ENCODE results near the gene ITSN2. TPM values are rescaled to one million over a fixed set of nuclear protein-coding genes. Genes with fewer than 3 reads are reported as not detected.

ITSN2 gene
- total RNA-seq, 1 experiment from 2014 or later, result 26.5 TPM

- no peaks in the 10 kb centered on the region for H4K20me1 ChIP-seq (ENCODE audit: insufficient read depth)
- RAD21 ChIA-PET (ENCODE audit: low non-redundant PET in 1 of 2, low total read pairs in 2 of 2, uncharacterized antibody in 2 of 2, unreplicated experiment in 2 of 2), result no interaction called here
- H3K9ac ChIP-seq (ENCODE audit: low read length), result no peak overlapping the region
- ATAC-seq (no peak), DNase-seq (ENCODE audit: low read depth, low spot score) (no peak)
- TF ChIP-seq MAX (IDR thresholded peaks at IDR 0.05) (no peak), ZNF274 (IDR thresholded peaks at IDR 0.05; ENCODE audit: low read depth, low read length) (no peak), JUND (IDR thresholded peaks at IDR 0.05) (no peak), FOSL1 (IDR thresholded peaks at IDR 0.05; ENCODE audit: low read depth) (no peak), RAD21 (IDR thresholded peaks at IDR 0.05; ENCODE audit: low read depth) (no peak), ZBTB33 (IDR thresholded peaks at IDR 0.05; ENCODE audit: extremely low read depth, insufficient replicate concordance, low read length) (no peak), POLR2A (IDR thresholded peaks at IDR 0.05; ENCODE audit: borderline replicate concordance, extremely low read depth, insufficient read depth, insufficient read length) (no peak), CEBPB (IDR thresholded peaks at IDR 0.05; ENCODE audit: low read depth) (no peak), TCF7L2 (IDR thresholded peaks at IDR 0.05; ENCODE audit: borderline replicate concordance, extremely low read depth, insufficient read depth, insufficient read length) (no peak)
- H3K4me2 ChIP-seq (ENCODE audit: low read length), result no peak overlapping the region
- no TSS peak for BruUV-seq (replicated peaks)
- no peak overlapping the region for H3K4me3 ChIP-seq (replicated peaks in 1 of 2; ENCODE audit: low read depth in 1 of 2, low read length in 2 of 2)
- intact Hi-C loops (cut with micrococcal nuclease), result loop anchor here (5.0 to 10.0 kb wide), 3 partner anchors 178 to 341 kb away; partner anchors contain the start of gene ATAD2B
- CTCF ChIA-PET, result interaction anchor here (1.3 to 1.4 kb wide), 2 partner anchors 221 to 236 kb away, joined by 3 to 6 read pairs; partner anchors contain the start of gene ATAD2B
- H3K79me2 ChIP-seq (ENCODE audit: insufficient read depth, low read length), result no peaks in the 10 kb centered on the region
- H3K9me2 ChIP-seq (ENCODE audit: insufficient read depth), result no peaks in the 10 kb centered on the region
- H2AFZ ChIP-seq (ENCODE audit: low read depth, low read length, poor library complexity, severe bottlenecking), result no peak overlapping the region
- no peak overlapping the region for H3K27ac ChIP-seq (ENCODE audit: low read depth, low read length)
- no peaks in the 10 kb centered on the region for H3K9me3 ChIP-seq (ENCODE audit: control insufficient read depth in 1 of 2, insufficient read depth in 1 of 2, low read depth in 1 of 2, low read length in 2 of 2)
- no peaks in the 10 kb centered on the region for H3K4me1 ChIP-seq (ENCODE audit: control insufficient read depth in 1 of 2, insufficient read depth in 2 of 2, low read length in 2 of 2)
- no peaks in the 10 kb centered on the region for H3K27me3 ChIP-seq (ENCODE audit: insufficient read depth, low read length)
- POLR2A ChIA-PET, result no interaction called here
- no peaks in the 10 kb centered on the region for H3K36me3 ChIP-seq (ENCODE audit: control insufficient read depth in 1 of 2, insufficient read depth in 2 of 2, low read length in 2 of 2)
Observed at GRCh38 chr2:24163186-24163585, 197.2 kb downstream of the ITSN2 start.

Measured in HCT116 (cell line).